HG02610 (cell line): ENCODE measurements around the gene ZNF577.

ENCODE experiments used
- ATAC-seq: cut with Tn5 transposase; IDR thresholded peaks from one replicate; pipeline ENCODE4 v1.9.1; 2021; ENCODE audit warnings: mild to moderate bottlenecking, moderate library complexity; ENCODE audit not compliant: unreplicated experiment

The ZNF577 gene

GRCh38 chr19:51873097-51873496 lies 14.7 kb downstream of the ZNF577 start:
- no peak for ATAC-seq

- ATAC-seq, result no peak
Measured at GRCh38 chr19:51861870-51862622, 25.7 kb downstream of the ZNF577 start.

- no peak for ATAC-seq
Measured at GRCh38 chr19:51837145-51837544, 50.6 kb downstream of the ZNF577 start.

- no peak for ATAC-seq
Measured at GRCh38 chr19:51830274-51830673, 57.5 kb downstream of the ZNF577 start.

GRCh38 chr19:51824281-51825005 lies 63.3 kb downstream of the ZNF577 start:
- ATAC-seq, result no peak

- ATAC-seq, result no peak
Measured at GRCh38 chr19:51822946-51823345, 64.8 kb downstream of the ZNF577 start.

GRCh38 chr19:51822325-51822724 lies 65.4 kb downstream of the ZNF577 start:
- ATAC-seq, result no peak

GRCh38 chr19:51821921-51822320 lies 65.8 kb downstream of the ZNF577 start:
- no peak for ATAC-seq

- ATAC-seq, result no peak
Measured at GRCh38 chr19:51821456-51821855, 66.3 kb downstream of the ZNF577 start.
